Mesothelial cell of epicardium (in vitro differentiated cells): ENCODE results near the gene COX6B1. TPM values are rescaled to one million over a fixed set of nuclear protein-coding genes. Genes with fewer than 3 reads are reported as not detected.

Experiments used
- DNase-seq, 2 experiments: peaks; one replicate each; pipeline ENCODE4 v3.0.0; 2021; ENCODE audit warnings: low spot score in 2 of 2; ENCODE audit not compliant: unreplicated experiment in 2 of 2
- H3K27ac Mint-ChIP-seq: 2 replicates; pipeline ENCODE4 v1.8.0; 2021; ENCODE audit warnings: mixed read lengths
- H3K27me3 Mint-ChIP-seq: 2 replicates; pipeline ENCODE4 v1.8.0; 2021; ENCODE audit warnings: low read depth, mixed read lengths
- H3K36me3 Mint-ChIP-seq: 2 replicates; pipeline ENCODE4 v1.8.0; 2021; ENCODE audit warnings: mixed read lengths
- H3K4me1 Mint-ChIP-seq: 2 replicates; pipeline ENCODE4 v1.8.0; 2021; ENCODE audit warnings: mixed read lengths
- H3K4me3 Mint-ChIP-seq: 2 replicates; pipeline ENCODE4 v1.8.0; 2021; ENCODE audit warnings: mild to moderate bottlenecking, moderate library complexity, mixed read lengths
- H3K9me3 Mint-ChIP-seq: 2 replicates; pipeline ENCODE4 v1.8.0; 2021; ENCODE audit warnings: mixed read lengths
- total RNA-seq: library from RNA; stranded (reverse); gene quantifications from 3 replicates; pipeline ENCODE4 v1.2.1, GENCODE V29; 2021
- TF ChIP-seq, protein P1 (sequence below): fragments of 200-600 bp; sonication (generic); IDR thresholded peaks from one replicate; pipeline ENCODE4 v1.5.0; 2021; ENCODE audit warnings: antibody characterized with exemption; ENCODE audit not compliant: unreplicated experiment

COX6B1 gene
- total RNA-seq, 1 donor from 2014 or later = 284 TPM

DNA sequence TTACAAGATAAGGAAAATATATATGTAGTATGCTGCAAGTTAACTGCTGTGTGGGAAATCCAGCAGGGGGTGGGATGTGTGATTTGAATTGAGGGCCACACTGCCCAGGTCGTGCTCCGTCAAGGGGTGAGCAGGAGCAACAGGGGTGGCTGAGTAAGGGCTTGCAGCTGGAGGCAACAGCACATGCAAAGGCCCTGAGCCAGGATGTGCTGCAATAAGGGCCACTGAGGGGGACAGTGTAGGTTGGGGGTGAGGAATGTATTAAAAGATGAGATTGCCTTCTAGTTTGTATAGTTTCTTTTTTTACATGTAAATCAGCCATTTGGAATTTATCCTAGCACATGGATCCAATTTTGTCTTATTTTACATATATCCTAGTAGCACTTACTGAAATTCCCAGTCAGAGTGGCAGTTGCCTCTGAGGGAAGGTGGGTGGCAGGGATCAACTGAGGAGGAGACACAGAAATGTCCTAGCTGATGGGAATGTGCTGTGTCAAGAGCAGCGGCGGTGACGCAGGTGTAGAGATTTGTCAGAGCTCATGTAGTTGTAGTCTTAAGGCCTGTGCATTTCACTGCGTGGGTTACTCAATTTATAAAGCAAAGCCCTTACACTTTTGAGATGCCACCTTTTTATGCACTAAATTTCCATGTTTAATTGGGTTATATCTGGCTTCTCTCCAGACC lies 24.7 kb upstream of the COX6B1 start:
- Mint-ChIP-seq H3K9me3 (no peaks in the 10 kb centered on the region), H3K4me3 (no peak overlapping the region), H3K27me3 (no peaks in the 10 kb centered on the region), H3K36me3 (peaks cover 2% of the 10 kb centered on the region), H3K4me1 (peaks cover 5% of the 10 kb centered on the region), H3K27ac (no peak overlapping the region)
- DNase-seq = no peak
- TF ChIP-seq, protein P1, sequence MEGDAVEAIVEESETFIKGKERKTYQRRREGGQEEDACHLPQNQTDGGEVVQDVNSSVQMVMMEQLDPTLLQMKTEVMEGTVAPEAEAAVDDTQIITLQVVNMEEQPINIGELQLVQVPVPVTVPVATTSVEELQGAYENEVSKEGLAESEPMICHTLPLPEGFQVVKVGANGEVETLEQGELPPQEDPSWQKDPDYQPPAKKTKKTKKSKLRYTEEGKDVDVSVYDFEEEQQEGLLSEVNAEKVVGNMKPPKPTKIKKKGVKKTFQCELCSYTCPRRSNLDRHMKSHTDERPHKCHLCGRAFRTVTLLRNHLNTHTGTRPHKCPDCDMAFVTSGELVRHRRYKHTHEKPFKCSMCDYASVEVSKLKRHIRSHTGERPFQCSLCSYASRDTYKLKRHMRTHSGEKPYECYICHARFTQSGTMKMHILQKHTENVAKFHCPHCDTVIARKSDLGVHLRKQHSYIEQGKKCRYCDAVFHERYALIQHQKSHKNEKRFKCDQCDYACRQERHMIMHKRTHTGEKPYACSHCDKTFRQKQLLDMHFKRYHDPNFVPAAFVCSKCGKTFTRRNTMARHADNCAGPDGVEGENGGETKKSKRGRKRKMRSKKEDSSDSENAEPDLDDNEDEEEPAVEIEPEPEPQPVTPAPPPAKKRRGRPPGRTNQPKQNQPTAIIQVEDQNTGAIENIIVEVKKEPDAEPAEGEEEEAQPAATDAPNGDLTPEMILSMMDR = no peak

- peaks cover 2% of the 10 kb centered on the region for H3K27me3 Mint-ChIP-seq
- TF ChIP-seq, protein P1 = no peak
- no peak for DNase-seq
Observed at GRCh38 chr19:35628264-35628564, 19.9 kb upstream of the COX6B1 start.

DNA sequence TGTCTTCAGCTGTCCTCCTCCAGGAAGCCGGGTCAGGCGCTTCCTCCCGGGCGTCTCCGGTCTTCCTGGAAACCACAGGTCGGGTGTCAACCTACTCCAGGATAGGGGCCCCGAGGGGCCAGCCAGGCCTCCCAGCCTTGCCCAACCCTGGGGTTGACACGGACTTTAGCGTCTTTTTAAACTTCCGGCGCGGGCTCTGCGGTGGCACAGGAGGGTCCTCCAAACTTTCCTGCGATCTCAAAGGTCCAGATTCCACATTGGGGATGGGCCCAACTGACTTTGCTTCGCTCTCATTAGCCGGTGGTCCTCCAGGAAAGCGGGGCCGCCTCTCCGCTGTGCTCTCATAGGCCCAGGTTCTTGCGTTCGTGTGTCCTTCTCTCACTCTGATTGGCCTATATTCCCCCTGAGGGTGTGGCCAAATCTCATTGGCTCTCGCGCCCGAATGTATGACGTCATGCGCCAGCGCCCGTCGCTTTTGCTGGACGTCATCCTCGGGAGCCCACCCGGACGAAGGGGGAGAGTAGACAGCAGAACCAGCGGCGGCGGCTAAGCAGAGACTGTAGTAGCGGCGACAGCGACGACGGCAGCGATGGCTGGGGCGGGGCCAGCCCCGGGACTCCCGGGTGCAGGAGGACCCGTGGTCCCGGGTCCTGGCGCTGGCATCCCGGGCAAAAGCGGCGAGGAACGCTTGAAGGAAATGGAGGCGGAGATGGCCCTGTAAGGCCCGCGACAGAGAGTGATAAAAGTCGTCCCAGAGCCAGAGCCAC lies 19.4 kb upstream of the COX6B1 start, which contains the start of gene RBM42:
TSS of gene RBM42 (plus strand) at position 472 of the 767 bp plus-strand sequence. CDS start at position 590, 118 bp downstream.
- peak within 1 kb of the TSS; percentile 99 for H3K27ac Mint-ChIP-seq

More at GRCh38 chr19:35628264-35628564, 19.9 kb upstream of the COX6B1 start:
- Mint-ChIP-seq H3K4me1 (peaks cover 11% of the 10 kb centered on the region), H3K4me3 (peak overlapping the region; percentile 98), H3K27ac (peak overlapping the region; percentile 99), H3K36me3 (peaks cover 17% of the 10 kb centered on the region), H3K9me3 (no peaks in the 10 kb centered on the region)

GRCh38 chr19:35629332-35629633 lies 18.8 kb upstream of the COX6B1 start:
- H3K9me3 Mint-ChIP-seq = no peaks in the 10 kb centered on the region
- peaks cover 11% of the 10 kb centered on the region for H3K4me1 Mint-ChIP-seq
- peaks cover 2% of the 10 kb centered on the region for H3K27me3 Mint-ChIP-seq
- peak overlapping the region; percentile 99 for H3K27ac Mint-ChIP-seq
- DNase-seq = no peak
- H3K4me3 Mint-ChIP-seq = peak overlapping the region; percentile 98
- peaks cover 20% of the 10 kb centered on the region for H3K36me3 Mint-ChIP-seq
- TF ChIP-seq, protein P1 = no peak

More for the DNA sequence above, 19.4 kb upstream of the COX6B1 start, which contains the start of gene RBM42:
- Mint-ChIP-seq H3K9me3 (no peaks in the 10 kb centered on the region), H3K36me3 (peaks cover 20% of the 10 kb centered on the region), H3K4me3 (peak within 1 kb of the TSS; percentile 98), H3K27me3 (peaks cover 2% of the 10 kb centered on the region), H3K4me1 (peaks cover 11% of the 10 kb centered on the region)
- DNase-seq = peak; percentile 93 to 99
- TF ChIP-seq, protein P1 = no peak

DNA sequence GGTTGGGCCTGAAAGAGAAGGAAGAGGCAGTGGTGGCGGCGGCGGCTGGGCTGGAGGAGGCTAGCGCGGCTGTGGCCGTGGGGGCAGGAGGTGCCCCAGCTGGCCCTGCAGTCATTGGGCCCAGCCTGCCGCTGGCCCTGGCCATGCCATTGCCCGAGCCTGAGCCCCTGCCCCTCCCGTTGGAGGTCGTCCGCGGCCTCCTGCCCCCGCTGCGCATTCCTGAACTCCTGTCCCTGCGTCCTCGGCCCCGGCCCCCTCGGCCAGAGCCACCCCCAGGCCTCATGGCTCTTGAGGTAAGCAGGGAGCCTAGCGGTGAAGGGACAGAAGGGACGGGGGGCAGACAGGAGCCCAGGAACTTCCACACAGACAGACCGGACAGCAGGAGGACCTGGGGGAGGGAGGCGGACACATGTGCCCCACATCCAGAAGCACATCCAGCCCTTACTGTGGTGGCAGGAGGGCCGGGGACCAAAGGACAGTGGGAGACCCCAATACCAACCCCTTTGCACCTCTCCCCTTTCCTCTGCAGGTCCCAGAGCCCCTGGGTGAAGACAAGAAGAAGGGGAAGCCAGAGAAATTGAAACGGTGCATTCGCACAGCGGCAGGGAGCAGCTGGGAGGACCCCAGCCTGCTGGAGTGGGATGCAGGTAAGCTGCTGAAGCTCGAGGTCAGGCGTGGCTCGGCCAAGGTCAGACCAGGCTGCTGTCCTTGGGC lies 14.2 kb upstream of the COX6B1 start:
- no peaks in the 10 kb centered on the region for H3K9me3 Mint-ChIP-seq
- no peak overlapping the region for H3K4me3 Mint-ChIP-seq
- peaks cover 36% of the 10 kb centered on the region for H3K36me3 Mint-ChIP-seq
- H3K4me1 Mint-ChIP-seq = peaks cover 2% of the 10 kb centered on the region
- no peak for DNase-seq
- peaks cover under 1% of the 10 kb centered on the region for H3K27me3 Mint-ChIP-seq
- H3K27ac Mint-ChIP-seq = no peak overlapping the region
- TF ChIP-seq, protein P1 = no peak
